SK-N-SH treated with all-trans-retinoic acid at 6 μM for 48 hours (cell line): ENCODE measurements around the gene ITPR2.

Experiments
- CSDC2 ChIP-seq: fragments of 250-450 bp; sonication (Bioruptor Pico); IDR thresholded peaks from 2 replicates; pipeline ENCODE4 v1.5.0; 2020; ENCODE audit warnings: mild to moderate bottlenecking, moderate library complexity
- ISL1 ChIP-seq: fragments of 250-450 bp; sonication (Bioruptor Pico); IDR thresholded peaks from 2 replicates; pipeline ENCODE4 v2.1.2; 2022; ENCODE audit warnings: mild to moderate bottlenecking, moderate library complexity
- PATZ1 ChIP-seq: fragments of 250-450 bp; sonication (Bioruptor Pico); IDR thresholded peaks from 2 replicates; pipeline ENCODE4 v1.8.0; 2020; ENCODE audit warnings: mild to moderate bottlenecking, moderate library complexity, borderline replicate concordance
- POU6F1 ChIP-seq: fragments of 250-450 bp; sonication (Bioruptor Pico); IDR thresholded peaks from 2 replicates; pipeline ENCODE4 v1.8.0; 2021; ENCODE audit warnings: low read depth, mild to moderate bottlenecking, moderate library complexity, borderline replicate concordance
- ZFP3 ChIP-seq: fragments of 250-450 bp; sonication (Bioruptor Pico); IDR thresholded peaks from 2 replicates; pipeline ENCODE4 v1.5.0; 2020; ENCODE audit warnings: mild to moderate bottlenecking, moderate library complexity
- ZNF8 ChIP-seq: fragments of 450-650 bp; formaldehyde crosslinking; IDR thresholded peaks from 2 replicates; pipeline ENCODE4 v1.5.0; 2020; ENCODE audit warnings: mild to moderate bottlenecking, moderate library complexity

GRCh38 chr12:26576266-26576665 lies 256.7 kb downstream of the ITPR2 start:
- TF ChIP-seq ZNF8 (CRISPR knock-in tag) (no peak), ISL1 (CRISPR knock-in tag) (no peak), ZFP3 (CRISPR knock-in tag) (no peak), PATZ1 (no peak), CSDC2 (CRISPR knock-in tag) (no peak), POU6F1 (CRISPR knock-in tag) (no peak)
